Smooth muscle cell of the brain vasculature (primary cell): ENCODE measurements around the gene ITPRIPL2.

Experiments used
- DNase-seq: peaks from one replicate; pipeline ENCODE4 v3.0.0-alpha.2; 2012; ENCODE audit warnings: low read depth, low spot score

The ITPRIPL2 gene

DNA sequence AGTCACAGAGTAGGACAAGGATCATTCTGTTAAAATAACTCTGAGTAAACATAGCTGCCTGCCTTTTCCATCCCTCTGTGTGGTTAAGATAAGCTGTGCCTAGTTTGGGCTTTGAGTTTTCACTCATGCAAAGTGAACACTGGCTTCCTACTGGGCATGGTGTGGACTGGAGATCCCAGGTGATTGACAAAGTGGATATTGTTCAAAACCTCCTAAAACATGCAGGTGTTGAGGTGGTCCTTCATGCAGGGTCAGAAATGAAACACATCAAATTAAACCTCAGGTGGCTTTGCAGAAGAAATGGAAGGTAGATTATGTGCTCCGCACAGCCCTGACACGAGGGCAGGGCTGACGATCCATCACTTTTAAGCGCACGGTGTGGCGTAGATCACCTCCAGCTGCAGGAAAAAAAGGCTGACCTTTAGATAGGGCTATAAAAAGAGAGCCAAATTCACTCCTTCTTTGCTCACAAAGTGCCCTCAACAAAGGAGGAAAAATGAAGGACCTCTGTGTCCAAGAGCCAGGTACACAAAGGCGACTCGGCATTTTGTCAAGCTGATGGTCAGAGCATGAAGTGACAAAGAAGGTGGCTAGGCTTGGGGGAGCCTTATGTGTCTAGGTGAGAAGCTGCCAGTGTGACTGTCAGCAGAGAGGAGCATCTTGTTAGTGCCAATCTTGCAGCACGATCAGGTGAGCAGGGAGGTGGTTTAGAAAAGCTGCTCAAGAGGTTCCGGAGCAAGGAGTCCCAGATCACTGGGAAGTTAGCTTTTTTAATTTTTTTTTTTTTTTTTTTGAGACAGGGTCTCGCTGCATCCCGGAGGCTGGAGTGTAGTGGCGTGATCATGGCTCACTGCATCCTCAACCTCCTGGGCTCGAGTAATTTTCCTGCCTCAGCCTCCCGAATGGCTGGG is 19.9 kb upstream of the ITPRIPL2 start:
- DNase-seq = no peak

- DNase-seq = no peak
Measured at GRCh38 chr16:19094542-19095365, 19.0 kb upstream of the ITPRIPL2 start.

DNA sequence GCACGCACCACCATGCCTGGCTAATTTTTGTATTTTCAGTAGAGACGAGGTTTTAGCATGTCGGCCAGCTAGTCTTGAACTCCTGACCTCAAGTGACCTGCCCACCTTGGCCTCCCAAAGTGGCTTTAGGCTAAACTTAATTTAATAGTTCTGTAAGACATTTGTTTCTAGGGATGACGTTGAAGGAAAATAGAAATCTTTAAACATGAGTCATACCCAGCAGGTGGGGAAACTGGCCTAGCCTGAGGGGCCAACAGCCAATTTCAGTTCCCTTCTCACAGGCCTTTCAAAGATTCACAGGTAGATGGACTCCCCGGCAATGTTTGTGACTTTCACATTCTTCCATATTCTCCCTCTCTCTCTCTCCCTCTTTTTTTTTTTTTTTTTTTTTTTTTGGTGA is 18.1 kb upstream of the ITPRIPL2 start:
- DNase-seq = no peak

DNA sequence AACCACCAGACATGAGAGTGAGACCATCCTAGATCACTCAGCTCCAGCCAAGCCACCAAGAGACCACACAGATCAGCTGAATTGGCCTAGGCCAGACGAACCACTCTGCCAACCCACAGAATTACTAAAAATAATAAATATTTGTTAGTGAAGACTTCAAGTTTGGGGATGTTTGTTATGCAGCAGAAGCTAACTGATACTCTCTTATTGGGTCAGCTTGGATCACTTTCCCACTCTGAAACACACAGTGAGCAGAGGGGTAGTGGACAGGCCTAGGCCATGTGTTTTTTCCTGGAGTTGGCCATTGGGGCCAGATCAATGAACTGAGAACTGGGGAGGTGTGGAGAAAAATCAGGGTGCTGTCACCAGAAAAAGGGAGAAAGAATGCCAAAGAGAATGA is 15.6 kb upstream of the ITPRIPL2 start:
- no peak for DNase-seq

DNA sequence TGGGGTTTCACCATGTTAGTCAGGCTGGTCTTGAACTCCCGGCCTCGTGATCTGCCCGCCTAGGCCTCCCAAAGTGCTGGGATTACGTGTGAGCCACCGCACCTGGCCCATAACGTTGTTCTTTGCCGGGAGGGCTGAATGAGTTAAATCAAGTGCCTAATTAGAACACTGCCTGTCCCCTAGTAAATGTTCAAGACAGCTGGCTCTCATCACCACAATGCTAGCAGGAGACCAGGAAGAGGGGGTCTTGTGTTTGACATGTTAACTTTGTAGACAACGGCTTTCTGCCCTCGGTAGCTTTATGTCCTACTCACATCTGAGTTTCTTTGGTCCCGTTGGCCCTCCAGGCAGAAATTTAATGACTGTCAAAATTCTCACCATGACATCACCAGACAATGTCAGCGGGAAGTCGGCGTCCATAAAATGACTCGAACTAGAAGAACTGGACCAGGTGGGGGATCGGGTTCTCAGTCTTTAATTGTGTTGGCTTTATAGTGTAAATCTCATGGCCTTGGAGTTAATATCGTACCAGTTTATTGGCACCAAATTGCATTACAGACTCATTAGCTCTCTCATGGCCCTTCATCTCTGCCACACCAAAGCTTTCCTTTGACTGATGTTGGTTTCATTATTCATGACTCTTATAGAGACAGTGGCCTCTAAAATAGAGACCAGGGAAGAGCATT is 11.4 kb upstream of the ITPRIPL2 start:
- no peak for DNase-seq

DNA sequence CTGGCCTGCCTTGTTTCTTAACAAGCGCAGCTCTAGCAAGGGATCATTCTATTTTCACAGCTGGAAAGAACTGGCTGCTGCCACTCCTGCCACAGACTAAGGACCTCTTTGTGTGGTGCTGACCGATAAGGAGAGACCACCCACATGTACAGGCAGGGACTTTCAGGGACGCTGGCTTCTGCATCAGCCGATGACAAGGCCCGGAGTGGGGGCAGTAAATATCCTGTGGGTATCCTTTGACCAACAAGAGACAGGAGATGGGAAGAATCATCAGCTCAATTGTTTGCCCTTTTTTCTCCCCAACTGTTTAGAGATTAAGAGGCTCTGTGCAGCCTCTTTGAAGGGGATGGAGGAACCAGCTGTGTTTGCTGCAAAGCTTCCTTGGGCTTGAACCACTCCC is 9.2 kb upstream of the ITPRIPL2 start:
- DNase-seq = no peak

GRCh38 chr16:19105131-19105530 is 8.6 kb upstream of the ITPRIPL2 start:
- DNase-seq = no peak

DNA sequence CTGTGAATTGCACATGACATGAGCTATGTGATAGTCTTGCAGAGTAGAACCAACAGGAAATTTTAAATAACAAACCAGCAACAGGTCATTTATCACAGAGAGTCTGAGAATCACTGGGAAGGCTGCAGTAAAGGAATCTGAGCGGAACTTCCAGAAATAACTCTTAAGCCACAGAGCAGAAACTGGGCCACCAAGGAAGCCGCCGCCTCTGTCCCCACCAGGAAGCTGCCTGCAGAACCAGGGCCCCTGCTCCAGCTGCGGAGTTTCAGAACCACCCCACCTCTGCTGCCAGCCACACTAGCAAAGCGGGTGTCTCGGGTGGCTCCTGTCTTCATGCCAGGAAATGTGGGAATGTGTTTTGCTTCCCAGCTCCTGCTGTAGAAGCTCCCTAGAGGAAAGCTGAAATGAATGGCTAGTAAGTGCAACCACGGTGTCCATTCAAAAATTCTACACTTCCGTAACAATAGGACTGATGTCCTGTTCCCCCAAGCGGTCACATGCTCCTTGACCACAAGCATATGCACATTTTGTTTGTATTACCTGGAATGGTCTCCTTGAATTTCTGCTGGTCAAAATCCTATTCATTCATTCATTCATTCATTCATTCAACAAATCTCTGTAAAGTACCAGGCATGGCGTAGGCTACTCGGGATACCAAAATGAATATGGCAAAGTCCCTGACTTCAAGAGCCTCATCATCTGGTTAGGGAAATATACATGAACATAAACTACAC is 7.7 kb upstream of the ITPRIPL2 start:
- no peak for DNase-seq

GRCh38 chr16:19106625-19107020 is 7.1 kb upstream of the ITPRIPL2 start:
- no peak for DNase-seq

DNA sequence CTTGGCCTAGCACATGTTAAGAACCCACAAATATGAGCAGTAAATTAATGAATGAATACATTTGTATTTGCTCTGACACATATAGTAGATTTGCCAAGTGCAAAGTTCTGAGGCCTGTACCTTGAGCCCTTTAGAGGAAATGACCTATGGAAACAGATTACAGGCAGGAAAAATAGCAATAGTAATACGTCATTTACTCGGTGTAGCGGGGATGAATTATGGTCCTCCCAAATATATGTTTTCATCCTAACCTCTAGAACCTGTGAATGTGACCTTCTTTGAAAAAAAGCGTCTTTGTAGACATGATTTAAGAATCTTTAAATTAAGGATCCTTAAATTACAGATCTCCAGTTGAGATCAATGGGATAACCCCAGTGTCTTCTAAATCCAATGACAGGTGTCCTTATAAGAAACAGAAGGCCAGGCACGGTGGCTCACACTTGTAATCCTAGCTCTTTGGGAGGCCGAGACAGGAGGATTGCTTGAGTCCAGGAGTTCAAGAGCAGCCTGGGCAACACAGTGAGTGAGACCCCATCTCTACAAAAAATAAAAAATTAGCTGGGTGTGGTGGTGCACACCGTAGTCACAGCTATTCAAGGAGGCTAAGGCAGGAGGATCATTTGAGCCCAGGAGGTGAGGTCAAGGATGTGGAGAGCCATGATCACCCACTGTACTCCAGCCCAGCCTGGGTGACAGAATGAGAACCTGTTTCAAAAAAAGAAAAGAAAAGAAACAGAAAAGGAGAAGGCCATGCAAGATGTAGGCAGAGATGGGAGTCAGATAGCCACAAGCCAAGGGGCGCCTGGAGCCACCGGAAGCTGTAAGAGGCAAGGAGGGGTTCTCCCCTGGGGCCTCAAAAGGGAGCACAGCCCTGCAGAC is 5.1 kb upstream of the ITPRIPL2 start:
- no peak for DNase-seq

- no peak for DNase-seq
Measured at GRCh38 chr16:19109288-19109664, 4.5 kb upstream of the ITPRIPL2 start.

DNA sequence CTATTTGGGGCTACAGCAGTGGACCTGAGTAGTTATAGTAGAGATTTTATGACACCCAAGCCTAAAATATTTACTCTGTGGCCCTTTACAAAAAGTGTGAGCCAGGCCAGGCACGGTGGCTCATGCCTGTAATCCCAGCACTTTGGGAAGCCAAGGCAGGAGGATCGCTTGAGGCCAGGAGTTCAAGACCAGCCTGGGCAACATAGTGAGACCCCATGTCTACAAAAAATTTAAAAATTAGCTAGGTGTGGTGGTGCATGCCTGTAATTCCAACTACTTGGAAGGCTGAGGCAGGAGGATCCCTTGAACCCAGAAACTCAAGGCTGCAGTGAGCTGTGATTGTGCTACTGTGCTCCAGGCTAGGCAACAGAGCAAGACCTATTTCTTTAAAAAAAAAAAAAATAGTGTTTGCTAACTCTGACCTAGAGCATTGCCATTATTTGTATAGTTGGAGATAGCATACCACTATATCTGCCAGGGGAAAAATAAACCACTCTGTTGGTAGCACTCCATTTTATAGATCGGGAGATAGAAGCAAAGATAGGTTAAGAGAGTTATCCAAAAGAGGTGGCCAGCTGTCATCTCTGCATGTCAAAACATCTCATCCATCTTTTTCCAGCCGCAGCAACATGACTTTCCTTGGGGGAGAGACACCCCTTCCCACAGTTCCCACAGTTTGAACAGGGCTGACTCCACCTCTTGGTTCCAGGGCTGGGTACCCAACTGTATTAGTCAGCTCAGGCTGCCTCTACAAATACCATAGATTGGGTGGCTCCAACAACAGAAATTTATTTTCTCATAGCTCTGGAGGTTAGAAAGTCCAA is 3.0 kb upstream of the ITPRIPL2 start:
- no peak for DNase-seq

- DNase-seq = no peak
Measured at GRCh38 chr16:19112099-19112407, 1.7 kb upstream of the ITPRIPL2 start.

DNA sequence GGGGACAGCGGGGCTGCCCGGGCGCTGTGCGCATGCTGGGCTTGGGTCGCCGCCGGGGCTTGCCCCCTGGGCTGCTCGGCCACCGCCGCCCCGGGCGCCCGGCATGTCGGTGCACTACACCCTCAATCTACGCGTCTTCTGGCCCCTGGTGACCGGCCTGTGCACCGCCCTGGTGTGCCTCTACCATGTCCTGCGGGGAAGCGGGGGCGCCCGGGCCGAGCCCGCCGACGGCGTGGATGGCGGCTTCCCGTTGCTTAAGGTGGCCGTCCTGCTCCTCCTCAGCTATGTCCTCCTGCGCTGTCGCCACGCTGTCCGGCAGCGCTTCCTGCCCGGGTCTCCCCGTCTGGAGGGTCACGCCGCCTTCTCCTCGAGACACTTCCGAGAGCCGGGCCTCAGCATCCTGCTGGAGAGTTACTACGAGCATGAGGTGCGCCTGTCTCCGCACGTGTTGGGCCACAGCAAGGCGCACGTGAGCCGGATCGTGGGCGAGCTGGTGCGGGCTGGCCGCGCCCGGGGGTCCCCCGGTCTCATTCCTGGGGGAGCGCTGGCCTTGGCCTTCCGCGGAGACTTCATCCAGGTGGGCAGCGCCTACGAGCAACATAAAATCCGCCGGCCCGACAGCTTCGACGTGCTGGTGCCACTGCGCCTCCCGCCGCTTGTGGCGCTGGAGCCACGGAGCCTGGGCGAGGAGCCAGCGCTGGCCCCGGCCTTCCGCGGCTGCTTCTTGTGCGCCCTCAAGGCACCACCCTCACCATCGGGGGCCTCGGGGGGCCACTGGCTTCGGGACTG is 789 bp downstream of the ITPRIPL2 start:
- DNase-seq = no peak

- no peak for DNase-seq
Measured at GRCh38 chr16:19115148-19116021, 1.6 kb downstream of the ITPRIPL2 start.

DNA sequence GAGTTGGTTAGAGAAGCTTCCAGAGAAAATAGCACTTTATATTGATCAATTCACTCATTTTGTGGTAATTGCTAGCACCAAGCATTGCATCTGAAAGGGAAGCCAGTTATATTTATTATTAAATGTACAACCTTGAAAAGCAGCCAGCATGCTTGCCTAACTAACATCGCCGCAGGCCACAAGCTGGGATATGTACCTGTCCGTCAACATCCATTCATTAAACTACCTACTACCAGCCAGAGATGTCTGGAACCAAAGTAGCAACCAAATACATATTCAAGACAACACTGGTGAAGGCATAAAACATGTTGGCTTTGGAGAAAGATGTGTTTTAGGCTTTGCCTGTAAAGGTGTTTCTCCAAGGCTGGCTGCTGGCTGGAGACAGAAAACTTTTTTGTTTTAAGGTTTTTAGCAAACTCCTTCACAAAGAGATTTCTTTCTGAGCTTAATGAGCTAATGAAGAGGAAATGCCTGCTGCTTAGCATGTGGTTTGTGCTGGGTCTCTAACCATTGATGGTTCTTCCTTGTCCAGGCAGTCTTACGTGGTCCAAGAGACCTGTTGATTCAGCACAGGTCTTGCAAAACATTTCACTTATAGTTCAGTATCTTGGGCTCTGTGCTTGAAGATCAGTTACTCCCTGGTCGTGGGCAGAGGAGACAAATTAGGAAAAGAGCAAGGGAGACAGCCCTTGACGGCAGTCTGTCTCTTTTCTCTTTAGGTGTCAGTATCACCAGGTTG is 3.1 kb downstream of the ITPRIPL2 start:
- no peak for DNase-seq

DNA sequence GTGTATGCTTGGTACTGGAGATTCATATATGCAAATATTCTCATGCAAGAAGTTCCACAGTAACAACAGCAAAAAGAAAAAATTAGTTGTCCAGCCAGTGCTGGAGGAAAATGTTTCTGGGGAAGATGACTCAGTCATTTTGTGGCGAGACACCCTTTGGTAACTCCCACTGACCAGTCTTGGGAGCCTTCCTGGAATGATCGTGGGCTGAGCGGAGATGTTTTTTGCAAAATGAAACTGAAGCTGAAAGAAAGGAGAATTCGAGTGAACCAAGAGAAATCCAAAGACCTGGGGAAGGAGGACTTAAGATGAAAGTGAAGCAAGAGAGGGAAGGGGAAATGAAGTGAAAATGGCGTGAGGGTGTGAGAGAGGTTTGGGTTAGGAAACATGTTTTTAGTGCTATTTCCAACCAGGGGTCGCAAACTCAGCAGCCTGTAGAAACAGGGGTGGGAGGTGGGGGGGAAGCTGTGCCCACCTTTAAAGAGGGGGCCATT is 5.2 kb downstream of the ITPRIPL2 start:
- DNase-seq = no peak
